T-helper 2 cell treated with Interferon-gamma antibody and Interleukin-4, amounts not matched to agents 100 ng/mL and 5 ng/mL, for 36 hours (primary cell): Measurements from ENCODE around the gene KCTD21. TPM values are rescaled to one million over a fixed set of nuclear protein-coding genes. Genes with fewer than 3 reads are reported as not detected.

Source experiments
- intact Hi-C: fragments of 100-400 bp; cut with micrococcal nuclease; formaldehyde crosslinking; loops from one replicate; pipeline ENCODE4 v1.15.1; 2023
- total RNA-seq: library from RNA; stranded (reverse); gene quantifications from 2 replicates; pipeline ENCODE4 v1.2.3, GENCODE V29; 2022

Gene KCTD21
- total RNA-seq, 1 donor from 2014 or later: 10.6 TPM

GRCh38 chr11:78202733-78203167 is 14.3 kb upstream of the KCTD21 start:
- intact Hi-C loops: loop anchor here (1.0 to 5.0 kb wide), 4 partner anchors 14 to 125 kb away; partner anchors contain the start of genes ALG8, KCTD21, NDUFC2 and USP35

DNA sequence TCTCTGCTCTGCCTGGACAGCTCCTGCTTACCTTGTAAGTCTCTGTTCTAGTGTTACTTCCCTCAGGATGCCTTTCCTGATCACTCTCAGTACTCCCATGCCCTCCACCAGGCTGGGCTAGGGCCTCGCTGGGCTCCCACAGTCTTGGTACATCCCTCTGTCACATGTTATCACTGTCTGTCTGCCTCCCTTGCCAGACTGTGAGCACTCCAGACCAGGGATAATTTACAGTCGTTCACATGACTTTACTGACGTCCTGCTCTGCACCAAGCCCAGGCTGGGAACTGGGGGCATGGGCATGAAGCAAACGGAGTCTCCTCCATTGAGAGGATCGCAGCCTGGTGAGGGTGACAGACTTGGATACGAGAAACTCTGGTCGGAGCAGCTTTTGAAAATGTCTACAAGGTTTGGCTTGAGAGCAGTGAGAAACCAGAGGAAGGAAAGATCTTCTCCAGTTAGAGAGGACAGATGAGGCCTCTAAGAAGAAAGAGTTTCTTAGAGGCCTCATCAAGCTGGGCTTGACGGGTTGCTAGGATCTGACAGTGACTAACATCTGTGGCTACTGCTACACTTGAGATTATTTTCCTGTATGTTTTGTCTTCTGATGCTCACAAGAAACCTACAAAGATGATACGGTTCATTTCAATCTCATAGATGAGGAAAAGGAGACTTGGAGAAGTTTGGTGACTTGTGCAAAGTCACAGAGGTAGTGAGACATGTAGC is 12.8 kb upstream of the KCTD21 start:
- intact Hi-C loops: loop anchor here (5.0 kb wide), 1 partner anchor 124 kb away; the partner anchor contains the start of gene NDUFC2

- intact Hi-C loops: loop anchor here (5.0 kb wide), 1 partner anchor 123 kb away; the partner anchor contains the start of gene NDUFC2
These were observed 12.1 kb upstream of the KCTD21 start for GRCh38 chr11:78200553-78200952.

GRCh38 chr11:78200061-78200460 is 11.6 kb upstream of the KCTD21 start:
- intact Hi-C loops: loop anchor here (5.0 kb wide), 1 partner anchor 123 kb away; the partner anchor contains the start of gene NDUFC2

DNA sequence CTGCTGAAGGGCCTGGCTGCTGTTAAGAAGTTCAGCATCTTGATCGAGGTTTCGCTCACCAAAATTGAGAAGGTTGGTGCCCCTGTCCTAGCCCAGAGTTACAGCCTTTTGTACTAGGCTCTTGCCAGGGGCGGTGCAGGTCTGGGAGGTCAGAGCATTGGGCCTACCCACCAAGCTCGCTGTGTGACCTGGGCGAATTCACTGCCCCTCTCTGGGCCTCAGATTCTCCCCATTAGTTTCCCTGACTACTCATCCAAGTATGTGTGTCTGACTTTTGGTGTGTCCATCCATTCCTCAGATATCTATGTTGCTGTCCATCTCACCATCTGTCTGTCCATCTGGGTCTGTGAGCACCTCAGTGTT is 11.2 kb upstream of the KCTD21 start:
- intact Hi-C loops: loop anchor here (5.0 kb wide), 1 partner anchor 122 kb away; the partner anchor contains the start of gene NDUFC2

GRCh38 chr11:78199015-78199652 is 10.7 kb upstream of the KCTD21 start:
- intact Hi-C loops: no loop called here

DNA sequence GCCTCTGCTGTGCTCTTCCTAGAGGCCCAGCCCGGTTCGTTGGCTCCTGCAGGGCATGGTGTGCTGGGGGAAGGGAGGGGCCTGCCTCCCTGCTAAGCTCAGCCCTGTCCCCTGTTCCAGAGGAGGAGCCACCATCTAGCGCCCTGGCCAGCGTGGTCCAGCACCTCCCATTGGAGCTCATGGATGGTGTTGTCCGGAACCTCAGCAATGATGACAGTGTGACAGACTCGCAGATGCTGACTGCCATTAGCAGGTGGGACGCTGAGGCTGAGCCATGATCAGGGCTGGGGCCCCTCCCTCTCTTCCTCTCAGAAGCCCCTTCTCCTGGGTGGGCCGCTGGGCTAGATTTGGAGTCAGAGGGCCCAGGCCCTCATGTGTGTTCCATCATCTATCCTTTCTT is 9.4 kb upstream of the KCTD21 start:
- intact Hi-C loops: no loop called here

- intact Hi-C loops: no loop called here
These were observed 8.2 kb upstream of the KCTD21 start for GRCh38 chr11:78196661-78197091.

DNA sequence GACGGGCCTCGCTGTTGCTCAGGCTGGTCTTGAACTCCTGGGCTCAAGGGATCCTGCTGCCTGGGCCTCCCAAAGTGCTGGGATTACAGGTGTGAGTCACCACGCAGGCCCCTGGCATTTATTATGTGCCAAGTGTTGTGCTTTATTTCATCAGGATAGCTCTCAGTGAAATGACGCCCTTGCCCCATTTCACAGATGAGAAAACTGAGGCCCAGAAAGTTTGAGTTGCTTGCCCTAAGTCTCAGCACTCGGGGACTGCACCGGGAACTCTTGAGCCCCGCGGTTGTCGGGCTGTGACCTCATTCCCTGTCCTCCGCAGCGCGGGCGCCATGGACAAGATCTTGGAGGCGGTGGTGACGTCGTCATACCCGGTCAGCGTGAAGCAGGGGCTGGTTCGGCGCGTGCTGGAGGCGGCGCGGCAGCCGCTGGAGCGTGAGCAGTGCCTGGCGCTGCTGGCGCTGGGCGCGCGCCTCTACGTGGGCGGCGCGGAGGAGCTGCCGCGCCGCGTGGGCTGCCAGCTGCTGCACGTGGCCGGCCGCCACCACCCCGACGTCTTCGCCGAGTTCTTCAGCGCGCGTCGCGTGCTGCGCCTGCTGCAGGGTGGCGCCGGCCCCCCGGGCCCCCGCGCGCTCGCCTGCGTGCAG is 7.6 kb upstream of the KCTD21 start:
- intact Hi-C loops: no loop called here

- intact Hi-C loops: no loop called here
These were observed 6.1 kb upstream of the KCTD21 start for GRCh38 chr11:78194490-78194889.

DNA sequence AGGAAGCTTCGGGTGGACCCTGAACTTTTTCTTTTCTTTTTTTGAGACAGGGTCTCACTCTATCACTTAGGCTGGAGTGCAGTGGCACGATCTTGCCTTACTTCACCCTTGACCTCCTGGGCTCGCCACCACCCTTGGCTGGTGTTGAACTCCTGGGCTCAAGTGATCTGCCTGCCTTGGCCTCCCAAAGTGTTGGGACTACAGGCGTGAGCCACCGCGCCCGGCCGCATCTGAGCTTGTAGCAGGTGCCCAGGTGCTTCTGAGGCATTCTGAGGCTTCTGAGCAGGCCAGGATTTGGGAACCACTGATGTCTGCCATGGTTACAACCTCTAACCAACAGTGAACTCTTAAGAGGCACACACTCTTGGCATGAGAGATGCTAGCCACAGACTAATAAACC is 5.4 kb upstream of the KCTD21 start:
- intact Hi-C loops: no loop called here

DNA sequence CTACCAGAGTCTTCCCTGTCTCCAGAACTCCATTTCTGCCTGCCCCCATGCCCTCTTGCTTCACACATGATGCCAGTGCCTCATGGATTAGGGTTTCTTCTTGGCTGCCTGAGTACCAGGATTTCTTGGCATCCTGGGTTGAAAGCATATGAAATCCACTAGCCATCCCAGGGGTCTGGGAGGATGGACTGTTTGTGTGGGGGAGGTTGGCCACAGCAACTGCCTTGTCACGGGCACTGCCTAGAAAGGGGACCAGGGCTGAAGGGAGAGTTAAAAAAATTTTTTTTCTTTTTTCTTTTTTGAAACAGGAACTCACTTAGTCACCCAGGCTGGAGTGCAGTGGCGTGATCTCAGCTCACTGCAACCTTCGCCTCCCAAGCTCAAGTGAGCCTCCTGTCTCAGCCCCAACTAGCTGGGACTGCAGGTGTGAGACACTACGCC is 4.5 kb upstream of the KCTD21 start:
- intact Hi-C loops: no loop called here

DNA sequence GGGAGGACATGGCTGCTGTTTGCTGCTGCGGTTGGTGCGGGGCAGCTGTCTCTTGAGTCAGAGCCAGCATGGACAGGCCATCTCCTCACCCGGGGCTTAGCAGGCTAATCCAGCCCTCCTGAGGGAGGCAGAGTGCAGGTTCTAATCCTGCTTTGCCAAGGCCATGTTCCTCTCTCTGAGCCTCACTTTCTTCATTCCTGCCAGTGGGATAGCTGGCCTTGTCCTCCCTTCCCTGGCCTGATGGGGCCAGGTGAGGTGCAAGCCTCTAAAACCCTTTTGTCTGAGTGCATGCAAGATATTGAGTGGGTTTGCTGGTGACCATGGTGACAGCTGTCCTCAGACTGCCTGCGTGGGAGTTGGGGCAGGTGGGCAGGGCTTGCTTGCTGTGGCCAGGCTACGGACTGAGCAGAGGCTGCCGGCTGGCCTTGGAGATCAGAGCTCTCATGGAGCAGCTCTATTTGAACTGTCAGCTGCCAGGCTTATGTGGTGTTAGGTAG is 3.8 kb upstream of the KCTD21 start:
- intact Hi-C loops: no loop called here

DNA sequence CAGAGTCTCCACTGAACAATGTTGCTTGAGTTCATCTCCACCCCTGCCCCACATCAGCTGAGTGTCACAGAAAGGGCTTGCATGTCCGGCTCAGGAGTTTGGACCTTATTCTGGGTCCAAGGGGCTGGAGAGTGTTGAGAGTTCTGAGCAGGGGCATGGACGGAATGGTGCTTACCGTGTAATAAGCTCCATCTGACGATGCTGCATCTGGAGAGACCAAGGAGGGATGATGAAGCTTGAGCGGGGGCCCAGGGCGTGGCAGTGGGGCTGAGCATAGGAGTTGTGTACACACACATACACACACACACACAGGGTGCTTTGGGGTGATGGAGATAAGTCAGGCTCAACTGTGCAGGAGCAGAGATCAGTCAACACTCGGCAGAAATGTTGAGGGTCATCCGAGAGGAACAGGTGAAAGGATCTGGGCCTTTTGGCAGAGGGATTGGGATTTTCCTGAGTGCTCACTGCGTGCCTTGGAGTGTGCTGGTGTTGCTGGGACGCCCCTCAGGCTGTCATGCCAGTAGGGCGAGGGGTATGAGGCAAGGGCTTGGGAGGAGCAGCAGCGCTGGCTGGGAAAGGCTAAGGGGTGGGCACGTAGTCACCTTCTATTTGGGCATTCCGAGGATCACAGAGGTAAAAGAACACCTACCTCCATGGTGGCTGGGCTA is 2.6 kb upstream of the KCTD21 start:
- intact Hi-C loops: no loop called here

DNA sequence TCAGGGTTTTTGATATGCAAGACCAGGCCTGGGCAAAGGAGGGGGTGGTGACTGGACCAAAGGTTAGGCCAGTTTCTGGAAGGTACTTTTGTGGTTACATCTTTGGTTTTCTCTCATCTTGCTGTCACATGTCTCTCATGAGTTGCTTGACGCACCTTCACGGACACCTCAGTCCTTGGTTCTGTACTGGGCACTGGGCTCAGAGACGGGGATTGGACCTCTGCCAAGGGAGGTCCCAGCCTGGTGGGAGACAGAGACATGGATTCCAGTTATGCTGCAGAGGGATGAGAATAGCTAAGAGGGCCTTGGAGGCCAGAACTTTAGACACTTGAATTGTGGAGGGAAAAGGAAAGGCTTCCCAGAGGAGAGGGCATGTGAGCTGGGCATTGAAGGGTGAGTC is 1.9 kb upstream of the KCTD21 start:
- intact Hi-C loops: no loop called here

DNA sequence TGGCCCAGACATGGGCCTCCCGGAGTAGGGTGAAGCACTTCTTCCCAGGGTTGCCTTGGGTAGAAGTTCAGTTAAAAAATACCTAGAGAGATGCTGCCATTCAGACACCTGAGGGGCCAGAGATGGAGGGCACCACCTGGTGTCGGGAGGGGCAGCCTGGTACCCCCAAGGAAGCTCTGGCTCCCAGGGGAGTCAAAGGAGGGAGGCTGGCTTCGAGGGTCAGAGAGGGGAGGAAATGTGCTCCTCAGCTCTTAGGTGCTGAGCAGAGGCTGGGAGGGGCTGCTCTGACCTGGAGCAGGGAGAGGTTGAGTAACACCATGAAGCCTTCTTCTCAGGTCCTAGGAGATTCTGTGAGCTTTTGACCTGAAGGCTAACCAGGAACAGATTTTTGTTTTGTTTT is 1.4 kb upstream of the KCTD21 start:
- intact Hi-C loops: loop anchor here (2.0 kb wide), 2 partner anchors 111 to 227 kb away; partner anchors contain the start of genes GAB2 and NDUFC2

- intact Hi-C loops: loop anchor here (2.0 kb wide), 2 partner anchors 110 to 228 kb away; partner anchors contain the start of genes GAB2 and NDUFC2
These were observed 823 bp upstream of the KCTD21 start for GRCh38 chr11:78189174-78189724.

- intact Hi-C loops: loop anchor here (1.0 to 2.0 kb wide), 7 partner anchors 15 to 387 kb away; partner anchors contain the start of genes ALG8, GAB2, INTS4 and NARS2
These were observed 800 bp downstream of the KCTD21 start for GRCh38 chr11:78187366-78188285.

- intact Hi-C loops: no loop called here
These were observed 7.2 kb downstream of the KCTD21 start for GRCh38 chr11:78181185-78181584.

GRCh38 chr11:78180751-78181150 is 7.7 kb downstream of the KCTD21 start:
- intact Hi-C loops: no loop called here
